ENCODE results near the gene ANKRD40CL. TPM values are rescaled to one million over a fixed set of nuclear protein-coding genes. Genes with fewer than 3 reads are reported as not detected.

The ANKRD40CL gene
- total and polyA plus RNA-seq, 8 donors: 0.15 to 1.4 (median 0.42) TPM; not detected in 2

DNA sequence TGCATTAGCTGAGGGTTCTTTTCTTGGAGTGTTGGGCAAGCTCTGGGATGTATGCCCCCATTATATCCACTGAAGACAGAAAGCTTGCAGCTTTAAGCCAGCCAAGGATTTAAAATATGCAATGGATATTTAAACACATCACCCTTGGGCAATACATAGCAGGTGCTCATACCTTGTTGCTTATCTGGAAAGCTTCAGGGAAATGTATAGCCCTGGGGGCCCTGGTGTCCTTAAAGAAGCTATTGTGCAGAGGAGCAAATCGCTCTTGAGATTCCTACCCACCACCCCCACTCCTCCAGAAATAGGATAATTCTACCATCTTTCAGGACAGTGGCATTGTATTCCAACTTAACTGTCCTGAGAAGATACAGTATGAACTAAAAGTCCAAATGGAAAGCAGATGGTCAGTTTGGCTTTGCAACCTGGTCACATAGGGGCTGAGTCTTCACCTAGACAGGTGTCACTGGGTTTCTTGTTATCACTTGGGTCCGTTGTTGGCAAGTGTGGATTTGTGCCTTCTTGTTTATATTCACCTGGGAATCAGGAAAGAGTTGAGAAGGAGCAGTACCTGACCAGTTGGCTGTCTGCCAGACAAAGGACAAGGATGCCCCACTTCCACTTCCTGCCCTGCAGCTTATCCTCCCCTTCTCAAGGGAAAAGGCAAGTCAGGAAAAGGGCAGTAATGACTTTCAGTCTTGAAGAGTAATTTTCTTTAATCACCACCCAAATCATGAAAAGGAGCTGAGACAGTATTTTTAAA, 3.4 kb downstream of the ANKRD40CL start:
- H3K27ac ChIP-seq: no peak overlapping the region
- H3K4me1 ChIP-seq: peaks cover 0 to 15% of the 10 kb centered on the region in 2 donors
- intact Hi-C loops (cut with DNase I): no loop called here

DNA sequence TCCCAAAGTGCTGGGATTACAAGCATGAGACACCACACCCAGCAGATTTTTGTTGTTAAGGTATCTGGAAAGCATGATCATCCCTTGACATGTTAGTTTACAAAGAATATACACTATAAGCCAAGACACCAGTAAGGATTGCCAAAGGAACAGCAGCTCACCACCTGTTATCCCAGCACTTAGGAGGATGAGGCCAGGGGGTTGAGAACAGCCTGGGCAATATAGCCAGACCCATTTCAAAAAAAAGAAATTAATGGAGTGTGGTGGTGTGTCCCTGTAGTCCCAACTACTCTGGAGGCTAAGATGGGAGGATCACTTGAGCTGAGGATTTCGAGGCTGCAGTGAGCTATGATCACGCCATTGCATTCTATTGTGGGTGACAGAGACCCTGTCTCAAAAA, 5.1 kb downstream of the ANKRD40CL start:
- no peaks in the 10 kb centered on the region for H3K9me3 ChIP-seq
- intact Hi-C loops (cut with DNase I): no loop called here
- H3K36me3 ChIP-seq: no peaks in the 10 kb centered on the region
- no peak overlapping the region for H3K27ac ChIP-seq
- DNase-seq (no peak), ATAC-seq (no peak)
- H3K27me3 ChIP-seq: no peaks in the 10 kb centered on the region
- H3K4me1 ChIP-seq: peaks cover 0 to 15% of the 10 kb centered on the region in 2 donors
- TF ChIP-seq, protein P1, sequence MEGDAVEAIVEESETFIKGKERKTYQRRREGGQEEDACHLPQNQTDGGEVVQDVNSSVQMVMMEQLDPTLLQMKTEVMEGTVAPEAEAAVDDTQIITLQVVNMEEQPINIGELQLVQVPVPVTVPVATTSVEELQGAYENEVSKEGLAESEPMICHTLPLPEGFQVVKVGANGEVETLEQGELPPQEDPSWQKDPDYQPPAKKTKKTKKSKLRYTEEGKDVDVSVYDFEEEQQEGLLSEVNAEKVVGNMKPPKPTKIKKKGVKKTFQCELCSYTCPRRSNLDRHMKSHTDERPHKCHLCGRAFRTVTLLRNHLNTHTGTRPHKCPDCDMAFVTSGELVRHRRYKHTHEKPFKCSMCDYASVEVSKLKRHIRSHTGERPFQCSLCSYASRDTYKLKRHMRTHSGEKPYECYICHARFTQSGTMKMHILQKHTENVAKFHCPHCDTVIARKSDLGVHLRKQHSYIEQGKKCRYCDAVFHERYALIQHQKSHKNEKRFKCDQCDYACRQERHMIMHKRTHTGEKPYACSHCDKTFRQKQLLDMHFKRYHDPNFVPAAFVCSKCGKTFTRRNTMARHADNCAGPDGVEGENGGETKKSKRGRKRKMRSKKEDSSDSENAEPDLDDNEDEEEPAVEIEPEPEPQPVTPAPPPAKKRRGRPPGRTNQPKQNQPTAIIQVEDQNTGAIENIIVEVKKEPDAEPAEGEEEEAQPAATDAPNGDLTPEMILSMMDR (IDR thresholded peaks at IDR 0.05): no peak
- H3K4me3 ChIP-seq: no peak overlapping the region

More for the DNA sequence above, 3.4 kb downstream of the ANKRD40CL start:
- no peak for DNase-seq
- ATAC-seq: no peak
- Histone ChIP-seq H3K9me3 (no peaks in the 10 kb centered on the region), H3K4me3 (no peak overlapping the region), H3K27me3 (no peaks in the 10 kb centered on the region), H3K36me3 (no peaks in the 10 kb centered on the region)
- TF ChIP-seq, protein P1 (IDR thresholded peaks at IDR 0.05): no peak

DNA sequence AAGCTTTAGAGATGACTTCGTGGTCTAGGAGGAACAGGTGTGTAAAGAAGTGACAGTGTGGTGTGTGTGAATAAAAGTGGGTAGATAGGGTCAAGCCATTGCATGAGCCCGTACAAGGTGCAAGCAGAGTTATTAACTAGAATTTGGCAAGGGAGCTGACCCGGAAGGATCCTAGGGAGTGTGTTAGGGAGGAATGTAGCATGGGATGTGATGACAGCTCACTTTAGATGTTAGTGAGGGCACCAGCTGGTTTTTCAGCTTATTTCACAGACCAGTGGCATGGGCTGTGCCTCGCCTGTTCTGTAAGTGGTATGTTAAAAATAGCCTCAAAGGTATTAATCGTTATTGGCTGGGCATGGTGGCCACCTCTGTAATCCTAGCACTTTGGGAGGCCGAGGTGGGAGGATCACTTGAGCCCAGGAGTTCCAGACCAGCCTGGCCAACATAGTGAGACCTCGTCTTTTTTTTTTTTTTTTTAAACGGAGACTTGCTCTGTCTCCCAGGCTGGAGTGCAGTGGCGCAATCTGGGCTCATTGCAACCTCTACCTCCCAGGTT, 8.3 kb downstream of the ANKRD40CL start:
- Histone ChIP-seq H3K36me3 (peaks cover 0 to 24% of the 10 kb centered on the region in 2 donors), H3K4me3 (no peak overlapping the region), H3K27ac (no peak overlapping the region), H3K9me3 (no peaks in the 10 kb centered on the region), H3K27me3 (no peaks in the 10 kb centered on the region), H3K4me1 (peaks cover 0 to 4% of the 10 kb centered on the region in 2 donors)
- ATAC-seq (no peak), DNase-seq (no peak)
- intact Hi-C loops (cut with DNase I): no loop called here
- TF ChIP-seq, protein P1 (IDR thresholded peaks at IDR 0.05): no peak

DNA sequence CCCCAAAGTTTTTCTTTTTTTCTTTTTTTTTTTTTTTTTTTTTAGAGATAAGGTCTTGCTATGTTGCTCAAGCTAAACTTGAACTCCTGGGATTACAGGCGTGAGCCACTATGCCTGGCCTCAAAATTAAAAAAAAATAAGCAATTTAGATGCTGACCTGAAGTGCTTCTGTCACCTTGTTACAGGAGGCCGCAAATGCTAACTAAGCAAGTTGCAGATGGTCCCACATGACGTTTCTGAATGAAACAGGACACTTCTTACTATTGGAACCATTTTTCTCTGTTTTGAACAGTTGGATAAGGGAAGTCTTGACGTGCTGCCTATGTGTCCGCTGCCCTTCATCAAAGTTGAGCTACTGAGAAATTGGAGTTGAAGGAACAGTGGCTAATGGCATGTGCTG, 8.8 kb downstream of the ANKRD40CL start:
- intact Hi-C loops (cut with DNase I): no loop called here
- Histone ChIP-seq H3K4me3 (no peak overlapping the region), H3K27me3 (no peaks in the 10 kb centered on the region), H3K36me3 (peaks cover 0 to 29% of the 10 kb centered on the region in 2 donors), H3K27ac (no peak overlapping the region), H3K9me3 (no peaks in the 10 kb centered on the region), H3K4me1 (peaks cover 0 to 3% of the 10 kb centered on the region in 2 donors)
- TF ChIP-seq, protein P1 (IDR thresholded peaks at IDR 0.05): no peak
- ATAC-seq (no peak), DNase-seq (no peak)

DNA sequence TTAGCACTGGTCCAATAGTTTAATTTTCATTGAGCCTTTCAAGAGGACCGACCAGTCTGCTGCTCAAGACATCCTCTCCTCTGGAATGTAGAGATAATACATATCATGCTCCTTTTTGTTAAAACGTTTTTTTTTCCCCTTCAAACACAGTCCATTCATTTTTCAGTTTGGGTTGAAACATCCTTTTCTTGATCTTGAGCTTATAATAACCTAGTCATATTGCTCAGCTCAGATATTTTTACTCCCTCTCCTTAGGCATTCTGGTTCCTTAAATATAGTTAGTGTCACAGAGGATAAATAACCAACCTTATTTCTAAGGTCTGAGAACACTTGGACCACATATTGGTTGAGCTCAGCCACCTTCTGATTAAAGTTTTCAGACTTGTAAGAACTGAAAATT, 12.8 kb downstream of the ANKRD40CL start:
- intact Hi-C loops (cut with DNase I): no loop called here
- Histone ChIP-seq H3K27ac (no peak overlapping the region), H3K4me3 (no peak overlapping the region), H3K36me3 (peaks cover 0 to 69% of the 10 kb centered on the region in 2 donors), H3K4me1 (no peaks in the 10 kb centered on the region), H3K27me3 (no peaks in the 10 kb centered on the region), H3K9me3 (no peaks in the 10 kb centered on the region)
- DNase-seq (no peak), ATAC-seq (no peak)
- TF ChIP-seq, protein P1 (IDR thresholded peaks at IDR 0.05): no peak

Data from left lung (tissue), 10 donors.